ENCODE data around the gene HLA-DPB1.

The HLA-DPB1 gene

DNA sequence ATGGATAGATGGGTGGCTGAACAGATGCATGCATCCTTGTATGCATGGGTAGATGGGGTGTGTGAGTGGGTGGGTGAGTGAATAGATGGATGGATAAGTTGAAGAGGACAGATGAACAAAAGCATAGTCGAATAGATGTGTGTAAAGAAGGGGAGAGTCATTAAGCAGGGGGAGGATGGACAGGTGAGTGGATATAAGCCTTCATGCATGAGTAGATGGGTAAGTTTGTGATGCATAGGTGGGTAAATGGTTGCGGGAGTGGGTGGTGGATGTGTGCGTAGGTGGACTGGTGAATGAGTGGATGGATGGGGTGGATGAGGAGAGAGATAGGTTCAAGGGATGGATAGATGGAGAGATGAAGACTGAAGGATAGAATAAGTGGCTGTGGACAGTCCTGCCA lies 29.6 kb downstream of the HLA-DPB1 start:
- DNase-seq, result no peak

GRCh38 chr6:33105916-33106871 lies 30.4 kb downstream of the HLA-DPB1 start:
- no peak for DNase-seq

DNA sequence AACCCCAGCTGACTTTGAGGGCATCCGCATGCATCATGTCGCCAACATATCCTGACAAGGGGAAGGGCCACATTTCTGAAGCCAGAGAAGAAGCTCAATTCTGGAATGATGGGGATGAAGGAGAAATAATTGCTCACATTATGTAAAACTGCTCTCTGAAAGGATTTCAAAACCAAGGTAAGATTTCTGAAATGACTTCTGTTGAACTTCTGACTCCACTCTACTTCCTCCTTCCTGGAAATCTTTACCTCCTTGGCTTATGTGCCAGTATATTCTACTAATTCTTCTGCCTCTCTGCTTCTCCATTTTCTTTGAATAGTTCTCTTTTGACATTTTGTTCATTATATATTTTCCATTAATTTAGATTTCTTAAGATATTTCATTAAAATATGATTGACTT lies 31.9 kb downstream of the HLA-DPB1 start:
- DNase-seq, result no peak

GRCh38 chr6:33108307-33108706 lies 32.5 kb downstream of the HLA-DPB1 start:
- DNase-seq, result no peak

DNA sequence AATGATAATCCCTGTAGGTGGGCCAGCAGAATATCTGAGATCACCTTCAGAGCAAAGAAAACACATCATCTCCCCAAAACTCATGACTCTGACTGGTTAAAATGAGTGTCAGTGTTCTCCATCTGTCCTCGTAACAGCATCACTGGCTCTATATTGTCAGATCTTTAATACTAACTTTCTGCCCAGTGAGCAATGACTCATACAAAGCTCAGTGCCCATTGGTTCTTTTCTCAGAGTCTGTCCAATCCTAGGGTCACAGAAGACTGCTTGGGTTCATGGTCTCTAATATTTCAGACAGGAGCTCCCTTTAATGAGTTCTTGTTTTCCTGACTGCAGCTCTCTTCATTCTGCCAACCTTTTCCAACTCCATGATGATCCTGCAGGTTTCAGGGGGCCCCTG lies 36.4 kb downstream of the HLA-DPB1 start:
- no peak for DNase-seq

DNA sequence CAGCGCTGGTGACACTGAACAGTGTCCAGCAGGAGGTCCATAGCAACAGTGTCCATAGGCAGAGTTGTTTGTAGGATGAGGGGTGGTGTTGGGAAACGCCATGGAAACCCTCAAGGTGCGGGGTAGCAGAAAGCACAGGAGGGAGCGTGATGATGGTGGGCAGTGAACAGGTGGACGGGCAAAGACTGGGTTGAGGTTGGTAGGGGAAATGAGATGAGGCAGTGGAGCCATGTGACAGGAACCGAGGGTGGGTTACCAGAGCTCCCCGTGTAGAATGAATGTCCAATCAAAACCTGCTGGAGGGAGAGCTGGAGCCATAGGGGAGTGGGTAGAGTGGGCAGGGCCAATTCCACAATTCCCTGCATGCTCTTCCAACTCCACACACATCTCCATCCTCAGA lies 38.0 kb downstream of the HLA-DPB1 start:
- DNase-seq, result no peak

DNA sequence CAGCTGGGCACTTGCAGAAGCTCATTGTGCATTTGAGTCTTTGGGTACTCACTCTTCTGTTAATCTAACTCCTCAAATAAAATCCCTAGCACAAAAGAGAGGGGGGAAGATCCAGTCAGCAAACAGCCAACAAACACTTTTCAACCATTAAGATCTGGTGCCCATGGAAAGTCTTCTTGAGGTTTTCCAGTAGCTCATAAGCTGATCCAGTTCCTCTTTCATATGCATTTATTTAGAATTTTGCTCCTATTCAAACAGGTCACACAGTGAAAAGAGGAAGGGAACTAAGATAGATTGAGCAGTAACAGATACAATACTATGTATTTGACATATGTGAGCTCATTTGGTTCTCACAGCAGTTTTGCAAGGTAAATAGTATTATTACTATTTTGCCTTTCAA lies 38.6 kb downstream of the HLA-DPB1 start:
- DNase-seq, result no peak

DNA sequence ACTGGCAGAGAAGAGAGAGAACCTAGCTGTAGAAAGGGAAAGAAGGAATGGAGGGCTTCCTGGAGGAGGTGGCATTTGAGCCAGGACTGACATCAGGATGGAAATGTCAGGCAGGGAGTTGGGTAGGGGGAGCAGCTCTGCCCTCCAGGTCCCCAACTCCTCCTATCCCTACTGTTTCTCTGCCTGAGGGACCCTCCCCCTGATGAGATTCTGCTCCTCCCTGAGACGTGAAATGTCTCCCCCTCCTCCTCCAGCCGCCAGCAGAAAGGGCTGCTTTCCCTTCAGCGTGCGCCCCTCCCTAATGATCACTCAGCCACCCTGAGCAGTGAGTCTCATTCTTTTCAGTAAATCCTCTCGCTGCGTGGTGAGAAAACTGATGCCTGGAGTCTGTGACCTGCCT lies 40.6 kb downstream of the HLA-DPB1 start:
- no peak for DNase-seq

- DNase-seq, result no peak
Observed at GRCh38 chr6:33116841-33117711, 41.3 kb downstream of the HLA-DPB1 start.

DNA sequence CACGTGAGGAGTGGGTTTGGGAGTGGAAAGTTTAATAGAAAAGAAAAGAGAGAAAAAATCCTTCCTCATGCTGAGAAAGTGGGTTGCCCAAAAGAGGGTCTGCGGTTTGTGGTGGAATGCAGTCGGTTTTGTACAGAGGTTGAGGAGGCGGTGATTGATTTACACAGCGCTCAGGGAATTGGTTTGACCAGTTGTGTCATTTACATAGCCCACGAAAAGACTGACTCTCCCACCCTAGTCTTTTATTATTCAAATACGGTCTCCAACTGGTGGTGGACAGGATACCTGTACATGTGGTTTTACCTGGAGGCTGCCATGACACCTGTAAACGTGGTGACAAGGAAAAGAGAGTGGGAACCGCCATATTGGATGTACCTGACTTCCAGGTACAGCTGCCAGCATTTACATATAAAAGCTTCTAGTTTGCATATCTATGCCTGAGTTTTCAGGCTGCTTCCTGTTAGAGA lies 42.1 kb downstream of the HLA-DPB1 start:
- DNase-seq, result no peak

DNA sequence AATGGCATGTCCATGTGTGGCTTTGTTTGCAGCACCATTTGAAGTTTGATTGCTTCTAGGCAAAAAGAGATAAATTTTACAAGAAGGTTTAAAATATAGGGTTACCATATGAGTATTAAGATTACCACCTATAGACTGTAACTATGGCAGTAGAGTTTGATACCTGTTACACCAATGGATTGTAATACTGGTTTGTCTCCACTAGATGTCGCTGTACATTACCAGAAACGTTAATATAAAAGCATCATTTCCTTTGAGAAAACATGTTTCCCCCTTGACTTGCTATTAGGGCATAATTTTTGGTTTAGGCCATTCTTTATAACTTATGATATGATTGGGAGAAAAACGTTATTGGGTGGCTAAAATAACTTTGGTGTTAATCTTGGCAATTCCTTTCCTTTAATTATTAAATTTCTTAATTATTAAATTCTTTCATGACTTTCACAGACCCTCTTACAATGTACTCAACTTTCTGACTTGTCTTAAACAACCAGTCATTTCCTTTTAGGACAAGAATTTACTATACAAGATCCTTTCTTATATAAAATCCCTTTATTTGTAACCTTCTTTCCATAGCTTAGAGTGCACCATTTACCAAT lies 42.8 kb downstream of the HLA-DPB1 start:
- no peak for DNase-seq

DNA sequence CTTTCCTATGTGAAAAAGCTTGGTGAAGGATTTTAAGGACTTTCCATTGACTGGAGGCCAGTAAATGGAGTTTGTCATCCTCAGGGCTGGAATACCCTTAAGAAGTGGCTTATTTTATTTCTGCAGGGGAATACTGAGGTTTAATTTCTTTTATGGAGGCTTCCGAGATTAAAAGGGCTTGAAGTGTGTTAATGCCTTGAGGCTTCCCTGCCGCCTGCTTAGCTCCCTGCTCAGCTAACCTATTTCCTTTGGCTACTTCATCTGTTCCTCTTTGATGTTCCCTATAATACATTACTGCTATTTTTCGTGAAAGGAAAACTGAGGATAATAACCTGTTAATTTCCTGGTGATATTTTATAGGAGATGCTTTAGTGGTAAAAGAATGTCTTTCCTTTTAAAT lies 44.2 kb downstream of the HLA-DPB1 start:
- no peak for DNase-seq

GRCh38 chr6:33123181-33123580 lies 47.4 kb downstream of the HLA-DPB1 start:
- DNase-seq, result no peak

DNA sequence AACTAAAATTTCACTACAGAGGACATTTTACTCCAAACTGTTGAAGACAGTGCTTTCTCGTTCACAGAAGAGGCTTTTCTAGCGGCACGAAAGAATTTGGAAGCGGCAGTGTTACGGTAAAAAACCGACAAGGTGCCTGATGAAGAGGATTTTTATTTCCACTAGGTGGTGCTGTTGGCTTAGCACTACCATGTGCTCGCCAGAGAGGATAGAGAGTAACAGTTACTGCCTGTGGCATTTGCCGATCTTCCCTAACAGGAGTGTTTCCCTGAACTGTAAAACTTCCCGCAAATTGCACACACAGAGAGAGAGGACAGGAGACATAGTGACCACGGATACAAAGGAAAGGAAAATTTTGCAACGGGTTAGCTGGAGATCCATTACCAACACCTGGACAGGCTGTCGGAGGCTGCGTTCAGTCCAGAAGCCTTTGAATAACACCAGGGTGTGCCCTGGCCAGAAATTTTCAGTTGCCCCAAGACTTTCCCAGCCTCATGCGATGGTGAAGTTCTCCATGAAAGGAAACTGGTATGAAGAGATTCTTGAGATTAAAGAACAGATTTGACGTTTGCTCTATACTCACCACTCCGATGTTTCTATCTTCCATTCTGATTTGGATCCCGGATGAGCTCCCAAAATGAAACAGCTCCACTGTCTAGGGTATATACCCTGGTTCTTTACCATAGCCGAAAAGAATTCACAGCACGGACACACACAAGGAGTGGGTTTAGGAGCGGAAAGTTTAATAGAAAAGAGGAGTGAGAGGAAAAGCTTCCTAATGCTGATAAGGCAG lies 48.1 kb downstream of the HLA-DPB1 start:
- no peak for DNase-seq

GRCh38 chr6:33124525-33124901 lies 48.7 kb downstream of the HLA-DPB1 start:
- no peak for DNase-seq

DNA sequence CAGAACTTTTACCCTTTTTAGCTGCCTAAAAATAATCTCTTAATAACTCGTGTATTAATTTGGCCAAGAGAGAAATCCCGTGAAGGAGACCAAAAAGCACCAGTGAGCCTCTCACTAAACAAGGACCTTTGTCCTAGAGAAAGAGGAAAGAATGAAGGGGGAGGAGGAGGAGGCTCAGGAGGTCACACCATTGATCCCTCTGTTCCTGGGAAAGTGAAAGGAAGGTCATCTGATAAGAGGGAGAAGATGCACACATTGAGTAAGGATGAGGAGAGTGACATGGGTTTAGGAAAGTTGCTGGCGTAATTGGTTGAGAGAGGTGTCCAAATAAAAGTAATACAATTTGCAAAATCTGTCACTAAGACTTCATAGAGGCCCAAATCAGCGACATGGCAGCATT lies 49.2 kb downstream of the HLA-DPB1 start:
- no peak for DNase-seq

- DNase-seq, result peak; percentile 59
Observed at GRCh38 chr6:33126101-33126714, 50.4 kb downstream of the HLA-DPB1 start.

DNA sequence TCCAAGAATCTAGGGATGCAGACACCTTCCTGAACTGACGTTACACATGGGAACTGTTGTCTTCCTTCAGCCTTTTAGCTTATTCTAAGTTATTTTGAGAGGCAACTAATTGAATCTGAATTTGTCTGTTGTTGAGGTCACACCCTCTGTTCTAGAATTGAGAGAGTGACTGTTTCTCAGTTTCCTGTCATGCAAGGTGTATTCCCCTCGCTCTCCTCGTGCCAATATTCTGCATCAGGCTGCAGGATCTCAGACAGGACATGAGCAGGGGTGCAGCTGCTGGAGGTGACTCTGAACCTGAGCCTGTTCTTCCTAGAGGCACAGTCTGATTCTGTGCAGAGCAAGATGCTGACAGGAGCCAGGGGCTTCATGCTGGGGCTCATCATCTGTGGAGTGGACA lies 52.5 kb downstream of the HLA-DPB1 start:
- no peak for DNase-seq

- no peak for DNase-seq
Observed at GRCh38 chr6:33132081-33132524, 56.3 kb downstream of the HLA-DPB1 start.

GRCh38 chr6:33136310-33136900 lies 60.6 kb downstream of the HLA-DPB1 start:
- DNase-seq, result no peak
